DND-41 (cell line): Measurements from ENCODE around the gene ATP6V1G1.

ENCODE experiments used
- CTCF ChIP-seq: IDR thresholded peaks from 2 replicates; pipeline ENCODE4 v1.5.1; 2012; ENCODE audit warnings: borderline replicate concordance, low read length, moderate library complexity, mild to moderate bottlenecking; ENCODE audit not compliant: poor library complexity, severe bottlenecking; ENCODE audit errors: extremely low read depth
- EZH2 ChIP-seq: IDR thresholded peaks from 3 replicates; pipeline ENCODE4 v1.6.1; 2012; ENCODE audit warnings: borderline replicate concordance, low read depth, mild to moderate bottlenecking, moderate library complexity, low read length, inconsistent platforms; ENCODE audit not compliant: severe bottlenecking

GRCh38 chr9:114583371-114584155 is 4.0 kb upstream of the ATP6V1G1 start:
- TF ChIP-seq CTCF: no peak
- no peak for TF ChIP-seq EZH2
